Skeletal muscle satellite cell (primary cell): ENCODE results near the gene CHIC2.

ENCODE experiments used
- H3K27me3 ChIP-seq: 2 replicates; pipeline ENCODE4 v1.7.0; 2013; ENCODE audit warnings: low read length; ENCODE audit not compliant: control insufficient read depth, insufficient read depth
- H3K36me3 ChIP-seq: 2 replicates; pipeline ENCODE4 v1.7.0; 2013; ENCODE audit warnings: mild to moderate bottlenecking, control low read depth, low read length; ENCODE audit not compliant: insufficient read depth
- H3K4me1 ChIP-seq: 2 replicates; pipeline ENCODE4 v1.7.0; 2013; ENCODE audit warnings: low read length; ENCODE audit not compliant: control insufficient read depth, insufficient read depth
- H3K4me2 ChIP-seq: 2 replicates; pipeline ENCODE4 v1.7.0; 2013; ENCODE audit warnings: mild to moderate bottlenecking, low read length
- H3K4me3 ChIP-seq: 2 replicates; pipeline ENCODE4 v1.7.0; 2013; ENCODE audit warnings: low read length
- H3K9ac ChIP-seq: 2 replicates; pipeline ENCODE4 v1.7.0; 2013; ENCODE audit warnings: mild to moderate bottlenecking, low read depth, low read length, moderate library complexity
- H3K9me3 ChIP-seq: replicated peaks from 2 replicates; pipeline ENCODE4 v1.7.0; 2013; ENCODE audit warnings: mild to moderate bottlenecking, control low read depth, low read length

CHIC2 gene

DNA sequence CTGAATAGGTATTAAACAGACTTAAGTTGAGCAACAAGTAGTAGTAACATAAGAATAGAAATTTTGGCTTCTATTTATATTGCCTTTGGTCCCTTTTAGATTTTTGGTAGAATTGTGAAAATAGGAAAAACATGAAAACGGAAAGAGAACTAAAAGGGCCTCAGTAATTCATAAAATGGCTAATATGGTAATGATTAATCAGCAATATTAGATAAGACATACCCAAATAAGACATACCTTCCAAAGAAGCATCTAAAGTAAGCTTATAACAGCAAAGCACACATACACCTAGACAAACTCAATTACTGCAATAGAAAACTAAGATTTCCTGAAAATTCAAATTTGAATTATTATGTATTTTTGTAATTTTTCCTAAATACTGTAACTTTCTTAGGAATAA, 46.4 kb downstream of the CHIC2 start:
- H3K9ac ChIP-seq: no peak overlapping the region
- H3K27me3 ChIP-seq: no peaks in the 10 kb centered on the region
- H3K9me3 ChIP-seq: no peaks in the 10 kb centered on the region
- H3K36me3 ChIP-seq: peaks cover 8% of the 10 kb centered on the region
- no peak overlapping the region for H3K4me2 ChIP-seq
- no peaks in the 10 kb centered on the region for H3K4me1 ChIP-seq
- no peak overlapping the region for H3K4me3 ChIP-seq

DNA sequence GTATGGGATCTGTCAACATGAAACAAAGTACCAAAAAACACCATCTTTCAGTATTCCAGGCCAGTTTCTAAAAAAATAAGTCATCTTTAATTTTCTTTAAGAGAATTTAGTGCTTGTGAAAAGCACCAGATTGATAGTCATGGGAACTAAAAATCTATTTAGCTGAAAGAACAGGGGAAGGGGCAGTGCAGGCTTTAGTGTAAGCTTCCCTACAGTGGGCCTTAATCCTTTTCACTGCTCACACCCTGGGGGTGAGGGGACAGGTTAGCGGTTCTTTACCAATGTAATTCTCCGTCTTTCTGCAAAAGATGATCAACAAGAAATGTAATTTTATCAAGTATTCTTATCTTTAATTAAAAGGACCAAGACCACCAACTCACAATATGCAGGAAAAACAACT, 47.1 kb downstream of the CHIC2 start:
- Histone ChIP-seq H3K27me3 (no peaks in the 10 kb centered on the region), H3K9me3 (no peaks in the 10 kb centered on the region), H3K36me3 (peaks cover 8% of the 10 kb centered on the region), H3K4me2 (no peak overlapping the region), H3K9ac (no peak overlapping the region), H3K4me1 (no peaks in the 10 kb centered on the region), H3K4me3 (no peak overlapping the region)

DNA sequence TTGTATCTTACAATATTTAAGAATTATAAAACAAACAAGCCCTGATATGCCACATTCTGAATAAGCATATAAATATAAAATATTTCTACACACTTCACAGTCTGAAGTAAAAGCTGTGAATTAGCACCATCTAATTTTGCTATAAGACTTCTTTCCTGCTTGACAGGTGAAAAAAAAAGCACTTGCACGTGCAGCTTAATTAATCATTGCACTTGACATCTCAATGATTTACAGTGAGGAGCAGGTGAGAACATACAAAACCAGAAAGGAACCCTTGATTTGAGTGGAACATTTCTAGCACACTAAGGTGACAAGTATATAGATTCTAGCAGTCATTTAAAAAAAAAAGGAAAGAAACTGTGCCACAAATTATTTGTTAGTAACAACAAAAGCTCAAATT, 47.9 kb downstream of the CHIC2 start:
- Histone ChIP-seq H3K27me3 (no peaks in the 10 kb centered on the region), H3K4me1 (no peaks in the 10 kb centered on the region), H3K4me2 (no peak overlapping the region), H3K9me3 (no peaks in the 10 kb centered on the region), H3K36me3 (peaks cover 8% of the 10 kb centered on the region), H3K4me3 (no peak overlapping the region), H3K9ac (no peak overlapping the region)

DNA sequence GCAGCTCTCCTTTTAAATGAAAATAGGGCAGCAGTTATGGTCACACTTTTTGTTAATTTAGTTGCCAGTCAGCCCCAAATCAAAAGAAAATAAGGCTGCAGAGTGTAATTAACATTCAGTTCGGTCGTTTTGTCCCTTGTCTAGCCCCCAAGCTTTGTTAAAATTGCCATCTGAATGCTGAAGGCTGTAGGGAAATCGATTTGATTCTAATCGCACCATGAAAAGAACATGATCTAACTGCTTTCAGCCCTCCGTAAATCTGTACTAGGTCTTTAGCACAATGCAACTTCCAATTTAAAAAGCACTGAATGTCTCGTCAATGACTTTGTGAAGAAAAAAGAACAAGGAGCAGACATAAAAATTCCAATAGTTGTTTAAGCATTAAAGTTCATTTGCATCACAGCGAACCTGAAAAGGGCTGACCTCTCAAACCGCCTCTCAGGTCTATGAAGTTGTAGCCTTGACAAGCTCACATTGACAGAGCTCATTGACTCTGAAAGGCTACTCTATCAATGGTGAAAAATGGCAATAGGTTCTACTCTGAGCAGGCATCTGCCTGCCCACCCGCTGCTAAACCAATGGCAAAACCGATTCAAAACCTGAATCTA, 48.9 kb downstream of the CHIC2 start:
- H3K9me3 ChIP-seq: no peaks in the 10 kb centered on the region
- no peak overlapping the region for H3K9ac ChIP-seq
- peaks cover 9% of the 10 kb centered on the region for H3K36me3 ChIP-seq
- no peaks in the 10 kb centered on the region for H3K27me3 ChIP-seq
- H3K4me3 ChIP-seq: no peak overlapping the region
- no peaks in the 10 kb centered on the region for H3K4me1 ChIP-seq
- no peak overlapping the region for H3K4me2 ChIP-seq

DNA sequence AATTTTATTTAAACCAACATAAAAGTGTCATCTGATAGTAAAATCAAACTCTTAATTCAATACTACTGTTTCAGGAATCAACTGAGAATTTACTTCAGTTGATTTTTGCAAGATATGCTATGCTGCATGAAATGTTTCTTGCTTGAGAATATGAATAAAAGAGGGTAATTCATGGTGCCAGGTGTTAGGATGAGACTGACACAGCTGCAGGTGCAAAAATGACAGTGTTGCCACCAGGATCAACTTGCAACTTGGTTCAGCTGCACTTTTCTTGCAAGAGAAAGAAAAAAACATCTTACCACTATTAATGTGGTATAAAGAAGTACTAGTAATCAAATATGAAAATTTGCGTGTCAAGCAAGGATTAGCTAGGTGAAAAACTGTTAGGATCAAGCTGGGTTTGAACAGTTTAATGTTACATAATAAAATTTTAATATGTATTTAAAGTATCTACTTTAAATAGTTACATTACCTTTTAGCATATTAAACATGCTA, 49.7 kb downstream of the CHIC2 start:
- H3K27me3 ChIP-seq: no peaks in the 10 kb centered on the region
- no peaks in the 10 kb centered on the region for H3K4me1 ChIP-seq
- peaks cover 16% of the 10 kb centered on the region for H3K36me3 ChIP-seq
- no peak overlapping the region for H3K4me2 ChIP-seq
- no peak overlapping the region for H3K9ac ChIP-seq
- no peaks in the 10 kb centered on the region for H3K9me3 ChIP-seq
- H3K4me3 ChIP-seq: no peak overlapping the region

DNA sequence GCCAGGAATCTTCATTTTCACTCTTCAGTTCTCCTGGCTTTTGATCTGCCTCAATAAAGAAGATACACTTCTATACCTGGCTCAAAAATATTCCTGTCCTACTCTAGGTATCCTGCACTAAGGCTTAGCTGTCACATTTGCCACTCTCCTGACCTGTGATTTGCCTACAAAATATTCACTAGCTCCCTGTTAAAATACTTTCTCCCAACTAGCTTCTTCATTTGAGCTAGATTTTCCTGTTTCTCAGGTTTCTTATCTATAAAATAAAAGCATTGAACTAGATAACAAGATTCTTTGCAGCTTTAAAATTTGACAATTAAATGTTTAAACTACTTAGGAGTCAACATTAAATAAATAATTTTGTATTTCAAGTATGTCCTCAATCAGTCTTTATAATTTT, 53.2 kb downstream of the CHIC2 start:
- H3K36me3 ChIP-seq: peaks cover 37% of the 10 kb centered on the region
- no peaks in the 10 kb centered on the region for H3K27me3 ChIP-seq
- no peaks in the 10 kb centered on the region for H3K9me3 ChIP-seq
- no peaks in the 10 kb centered on the region for H3K4me1 ChIP-seq
- no peak overlapping the region for H3K4me2 ChIP-seq
- H3K4me3 ChIP-seq: no peak overlapping the region
- no peak overlapping the region for H3K9ac ChIP-seq

DNA sequence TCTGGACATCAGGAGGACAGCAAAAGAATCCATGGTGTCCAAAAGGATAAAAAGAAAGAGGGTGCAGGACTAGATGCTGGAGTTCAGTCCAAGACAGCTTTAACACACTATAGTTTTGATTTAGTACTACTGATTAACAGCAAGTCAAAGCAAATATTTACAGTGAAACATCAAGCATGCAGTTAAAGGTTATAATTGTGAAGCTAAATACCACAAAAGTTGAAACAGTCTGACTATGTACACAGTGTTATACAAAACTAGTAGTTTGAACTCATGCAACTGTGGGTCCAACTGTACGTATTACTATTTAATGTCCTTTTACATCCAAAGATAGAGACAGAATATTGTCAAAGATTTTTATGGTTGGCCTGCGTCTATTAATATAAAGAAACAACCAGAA, 57.6 kb downstream of the CHIC2 start:
- H3K4me2 ChIP-seq: no peak overlapping the region
- H3K4me1 ChIP-seq: peaks cover 11% of the 10 kb centered on the region
- peaks cover 35% of the 10 kb centered on the region for H3K36me3 ChIP-seq
- no peaks in the 10 kb centered on the region for H3K9me3 ChIP-seq
- H3K4me3 ChIP-seq: no peak overlapping the region
- H3K27me3 ChIP-seq: no peaks in the 10 kb centered on the region
- H3K9ac ChIP-seq: no peak overlapping the region

DNA sequence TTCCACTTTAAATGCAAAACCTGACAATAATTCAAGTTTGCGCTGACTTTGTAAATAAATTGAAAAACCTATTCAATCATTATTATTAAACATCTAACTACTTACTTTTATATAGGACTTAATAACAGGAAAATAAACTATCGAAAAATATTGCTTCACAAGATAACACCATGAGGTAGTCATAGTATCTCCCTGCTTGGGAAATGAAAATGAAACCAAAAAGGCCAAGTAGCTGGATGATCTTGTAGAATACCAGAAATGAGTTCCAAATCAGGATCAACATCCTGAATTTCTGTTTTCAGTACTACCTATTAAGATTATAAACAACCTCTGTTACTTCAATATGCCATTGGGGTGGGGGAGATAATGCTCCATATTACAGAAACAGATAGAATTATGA, 58.9 kb downstream of the CHIC2 start:
- Histone ChIP-seq H3K27me3 (no peaks in the 10 kb centered on the region), H3K4me3 (no peak overlapping the region), H3K9ac (no peak overlapping the region), H3K9me3 (no peaks in the 10 kb centered on the region), H3K4me2 (peak overlapping the region; percentile 19), H3K36me3 (peaks cover 41% of the 10 kb centered on the region), H3K4me1 (peaks cover 11% of the 10 kb centered on the region)

DNA sequence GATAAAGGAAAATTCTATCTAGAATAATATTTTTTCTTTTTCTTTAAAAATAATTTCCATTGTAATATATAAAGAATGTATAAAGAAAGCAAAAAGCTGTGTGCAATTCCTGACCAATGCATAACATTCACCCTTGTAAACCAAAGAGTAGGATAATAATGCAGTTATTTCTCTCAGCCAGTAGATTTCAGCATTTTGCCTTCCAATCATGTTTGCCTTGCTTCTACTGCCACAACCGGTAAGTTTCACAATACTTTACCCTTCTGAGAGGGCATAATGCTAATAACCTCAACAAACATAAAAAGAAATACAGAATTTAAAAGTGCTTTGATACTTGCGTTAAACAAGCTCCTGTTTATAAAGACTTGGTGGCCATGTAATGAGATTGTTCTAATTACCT, 59.9 kb downstream of the CHIC2 start:
- H3K4me2 ChIP-seq: no peak overlapping the region
- no peaks in the 10 kb centered on the region for H3K27me3 ChIP-seq
- no peak overlapping the region for H3K4me3 ChIP-seq
- no peaks in the 10 kb centered on the region for H3K9me3 ChIP-seq
- peaks cover 11% of the 10 kb centered on the region for H3K4me1 ChIP-seq
- no peak overlapping the region for H3K9ac ChIP-seq
- H3K36me3 ChIP-seq: peaks cover 31% of the 10 kb centered on the region

DNA sequence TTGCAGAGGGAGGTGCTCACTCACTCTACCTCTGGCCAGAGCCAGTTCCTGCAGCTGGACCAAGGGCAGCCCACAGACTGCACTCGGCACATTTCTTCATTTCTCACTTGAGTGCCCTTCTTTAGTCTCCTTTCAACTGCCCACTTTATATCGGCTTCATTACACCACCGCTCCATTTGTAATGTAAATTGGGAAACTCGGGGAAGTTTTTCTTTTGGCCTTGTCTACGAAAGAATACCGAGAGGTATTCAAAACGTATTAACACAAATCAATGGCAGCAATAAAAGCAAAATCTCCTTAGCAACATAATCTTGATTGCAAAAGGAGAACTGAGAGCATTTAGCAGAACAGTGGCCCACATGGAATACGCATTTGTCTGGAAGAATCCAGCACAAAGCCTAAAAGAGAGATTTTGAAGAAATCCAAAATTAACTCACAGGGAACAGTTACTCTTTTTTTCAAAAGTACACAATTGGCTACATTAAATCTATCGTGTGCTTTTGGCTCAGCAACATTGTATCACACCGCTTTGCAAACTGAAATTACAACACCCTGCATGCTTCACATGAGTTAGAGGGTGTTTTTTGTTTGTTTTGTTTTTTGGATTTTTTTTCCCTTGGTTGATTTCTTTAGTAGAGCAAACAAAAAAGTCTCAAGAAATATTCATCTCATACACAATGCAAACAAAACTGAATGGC, 62.6 kb downstream of the CHIC2 start:
- Histone ChIP-seq H3K4me2 (no peak overlapping the region), H3K36me3 (peaks cover 16% of the 10 kb centered on the region), H3K9ac (no peak overlapping the region), H3K4me1 (peaks cover 11% of the 10 kb centered on the region), H3K9me3 (no peaks in the 10 kb centered on the region), H3K4me3 (no peak overlapping the region), H3K27me3 (no peaks in the 10 kb centered on the region)

DNA sequence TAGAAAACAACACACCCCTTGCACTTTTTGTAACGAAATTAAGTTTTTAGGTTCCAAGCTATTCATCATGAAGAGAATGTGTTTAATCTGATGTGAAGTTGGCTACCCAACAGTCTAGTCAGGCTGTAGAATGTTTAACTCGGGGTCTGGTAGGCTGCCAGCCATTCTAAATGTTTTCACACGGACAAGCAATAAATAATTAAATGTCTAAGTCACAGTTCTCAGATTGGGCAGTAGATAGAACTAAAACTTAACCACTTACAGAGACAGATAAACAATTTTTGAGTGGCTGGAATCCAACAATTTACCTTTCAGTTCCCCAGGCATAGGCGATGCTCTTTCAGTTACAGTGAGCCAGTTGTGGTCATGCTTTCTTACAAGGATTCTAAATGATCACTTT, 66.5 kb downstream of the CHIC2 start:
- no peak overlapping the region for H3K4me3 ChIP-seq
- H3K9ac ChIP-seq: no peak overlapping the region
- H3K9me3 ChIP-seq: no peaks in the 10 kb centered on the region
- H3K27me3 ChIP-seq: no peaks in the 10 kb centered on the region
- H3K36me3 ChIP-seq: peaks cover 14% of the 10 kb centered on the region
- H3K4me1 ChIP-seq: no peaks in the 10 kb centered on the region
- no peak overlapping the region for H3K4me2 ChIP-seq
